ENCODE results near the gene LURAP1L.

LURAP1L gene

DNA sequence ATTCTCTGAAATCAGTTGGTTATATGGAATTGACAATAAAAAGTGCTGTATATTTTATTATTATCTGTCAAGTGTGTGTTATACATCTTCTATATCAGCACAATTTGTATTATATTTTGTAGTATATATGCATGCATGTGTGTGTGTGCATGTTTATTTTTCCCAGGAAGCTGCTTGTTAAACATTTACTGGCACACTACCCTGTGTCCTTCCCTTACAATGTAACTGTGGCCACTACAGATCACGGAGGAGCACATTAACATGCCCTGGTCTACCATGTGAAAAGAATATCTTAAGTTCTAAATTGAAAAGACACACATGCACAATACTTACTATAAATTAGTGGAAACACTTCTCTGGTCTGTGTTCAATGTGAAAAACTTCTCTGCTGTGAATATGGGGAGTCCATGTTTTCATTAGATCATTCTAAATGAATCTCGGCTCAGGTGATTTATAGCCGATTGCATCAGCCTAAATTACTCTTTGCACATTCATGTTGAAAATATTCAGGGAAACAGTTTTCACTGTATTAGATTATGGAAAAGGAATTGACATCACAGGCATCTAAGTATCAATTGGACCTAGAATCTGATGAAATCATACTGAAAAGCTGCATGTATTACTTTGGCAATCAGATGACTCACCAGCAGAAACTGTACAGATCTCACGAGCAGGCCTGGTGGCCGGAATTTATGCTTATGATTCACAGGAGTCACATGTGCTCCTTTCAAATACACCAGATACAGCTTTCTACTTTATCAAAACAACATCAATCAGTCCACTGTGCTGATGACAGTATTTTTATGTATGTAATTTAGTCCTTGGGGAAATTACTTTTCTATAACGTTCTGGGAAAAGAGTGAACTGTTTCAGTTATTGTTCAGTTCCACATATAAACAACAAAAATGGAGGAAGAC is 39.4 kb downstream of the LURAP1L start:
- Histone ChIP-seq H3K4me1 (ENCODE audit: insufficient read depth, low read length) (peaks cover 63% of the 10 kb centered on the region), H3K4me3 (ENCODE audit: low read depth in 1 of 2, low read length in 2 of 2) (no peak overlapping the region), H3K27me3 (ENCODE audit: control insufficient read depth in 1 of 2, insufficient read depth in 2 of 2, low read length in 2 of 2) (no peaks in the 10 kb centered on the region), H3K9me3 (ENCODE audit: low read length) (no peaks in the 10 kb centered on the region), H3K9ac (ENCODE audit: low read length) (peak overlapping the region; percentile 20), H3K36me3 (ENCODE audit: insufficient read depth, low read length) (no peaks in the 10 kb centered on the region), H3K27ac (ENCODE audit: low read depth, low read length) (peak overlapping the region; percentile 79)

DNA sequence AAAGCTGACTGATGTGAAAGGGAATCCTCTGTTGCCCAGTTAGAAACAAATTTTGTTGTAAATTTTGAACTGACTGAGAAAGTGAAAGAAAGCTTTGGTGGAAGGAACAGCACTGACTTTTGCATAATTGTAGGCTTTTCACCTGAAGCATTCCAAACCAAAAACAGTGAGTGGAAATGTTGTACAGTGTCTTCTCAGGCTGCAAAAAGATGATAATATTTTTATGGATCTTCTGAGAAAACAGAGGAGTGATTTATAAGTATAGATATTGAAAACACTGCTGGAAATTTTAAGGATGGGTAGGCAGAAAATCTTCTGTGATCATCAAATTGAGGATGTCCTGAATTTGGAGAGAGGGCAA is 40.0 kb downstream of the LURAP1L start:
- H3K4me3 ChIP-seq (ENCODE audit: low read depth in 1 of 2, low read length in 2 of 2), result no peak overlapping the region
- H3K27ac ChIP-seq (ENCODE audit: low read depth, low read length), result peak overlapping the region; percentile 79
- no peaks in the 10 kb centered on the region for H3K27me3 ChIP-seq (ENCODE audit: control insufficient read depth in 1 of 2, insufficient read depth in 2 of 2, low read length in 2 of 2)
- no peaks in the 10 kb centered on the region for H3K9me3 ChIP-seq (ENCODE audit: low read length)
- no peaks in the 10 kb centered on the region for H3K36me3 ChIP-seq (ENCODE audit: insufficient read depth, low read length)
- peak overlapping the region; percentile 20 for H3K9ac ChIP-seq (ENCODE audit: low read length)
- H3K4me1 ChIP-seq (ENCODE audit: insufficient read depth, low read length), result peaks cover 56% of the 10 kb centered on the region

GRCh38 chr9:12815888-12816287 is 41.1 kb downstream of the LURAP1L start:
- Histone ChIP-seq H3K4me1 (ENCODE audit: insufficient read depth, low read length) (peaks cover 51% of the 10 kb centered on the region), H3K4me3 (ENCODE audit: low read depth in 1 of 2, low read length in 2 of 2) (no peak overlapping the region), H3K9me3 (ENCODE audit: low read length) (no peaks in the 10 kb centered on the region), H3K27ac (ENCODE audit: low read depth, low read length) (peak overlapping the region; percentile 44), H3K27me3 (ENCODE audit: control insufficient read depth in 1 of 2, insufficient read depth in 2 of 2, low read length in 2 of 2) (no peaks in the 10 kb centered on the region), H3K9ac (ENCODE audit: low read length) (no peak overlapping the region), H3K36me3 (ENCODE audit: insufficient read depth, low read length) (no peaks in the 10 kb centered on the region)

GRCh38 chr9:12816656-12817101 is 41.9 kb downstream of the LURAP1L start:
- H3K4me3 ChIP-seq (ENCODE audit: low read depth in 1 of 2, low read length in 2 of 2), result no peak overlapping the region
- peaks cover 56% of the 10 kb centered on the region for H3K4me1 ChIP-seq (ENCODE audit: insufficient read depth, low read length)
- no peaks in the 10 kb centered on the region for H3K27me3 ChIP-seq (ENCODE audit: control insufficient read depth in 1 of 2, insufficient read depth in 2 of 2, low read length in 2 of 2)
- no peaks in the 10 kb centered on the region for H3K9me3 ChIP-seq (ENCODE audit: low read length)
- H3K9ac ChIP-seq (ENCODE audit: low read length), result no peak overlapping the region
- H3K36me3 ChIP-seq (ENCODE audit: insufficient read depth, low read length), result no peaks in the 10 kb centered on the region
- no peak overlapping the region for H3K27ac ChIP-seq (ENCODE audit: low read depth, low read length)

DNA sequence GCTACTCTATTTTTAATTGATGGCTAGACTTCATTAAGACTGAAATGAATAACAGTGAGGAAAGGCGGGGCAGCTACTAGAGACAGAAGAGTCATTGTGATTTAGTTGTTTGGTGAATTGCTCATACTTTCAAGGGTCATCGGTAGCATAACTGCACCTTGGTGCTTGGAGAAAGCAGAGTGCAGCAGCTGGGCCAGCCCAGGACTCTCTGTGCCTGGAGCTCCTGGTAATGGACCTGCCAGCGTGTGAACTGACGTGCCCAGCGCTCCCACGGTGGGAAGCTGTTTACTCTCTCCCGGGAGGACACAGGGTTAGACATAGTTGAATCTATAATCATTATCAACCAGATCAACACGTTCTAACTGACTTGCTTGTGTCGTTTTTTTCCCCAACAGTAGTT is 42.9 kb downstream of the LURAP1L start:
- peak overlapping the region; percentile 45 for H3K27ac ChIP-seq (ENCODE audit: low read depth, low read length)
- H3K4me1 ChIP-seq (ENCODE audit: insufficient read depth, low read length), result peaks cover 49% of the 10 kb centered on the region

DNA sequence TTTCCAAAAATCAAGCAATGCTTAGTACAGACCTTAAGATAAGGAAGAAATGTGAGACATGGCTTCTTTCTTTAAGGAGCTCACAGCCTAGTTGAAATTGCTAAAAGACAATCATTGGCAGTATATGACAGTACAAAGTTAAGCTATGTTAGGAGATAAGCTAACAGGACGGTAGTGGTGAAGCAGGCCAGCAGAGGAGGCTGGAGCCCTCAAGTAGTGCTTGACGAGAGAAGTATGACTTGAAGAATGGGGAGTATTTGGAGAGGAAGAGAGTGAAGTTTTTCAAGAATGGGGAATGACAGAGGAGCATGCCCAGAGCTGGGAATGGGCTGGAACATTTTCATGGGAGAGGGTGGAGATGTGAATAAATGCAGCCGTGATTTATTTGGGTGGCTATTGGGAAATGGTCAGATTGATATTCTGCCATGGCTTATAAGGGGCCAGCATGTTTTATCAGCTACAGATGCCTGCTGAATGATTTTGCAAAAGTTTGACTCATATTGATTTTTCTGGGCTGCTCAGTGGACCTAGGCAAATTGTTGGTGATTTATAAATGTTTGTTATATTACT is 43.7 kb downstream of the LURAP1L start:
- peaks cover 42% of the 10 kb centered on the region for H3K4me1 ChIP-seq (ENCODE audit: insufficient read depth, low read length)
- peak overlapping the region; percentile 10 for H3K27ac ChIP-seq (ENCODE audit: low read depth, low read length)
- no peak overlapping the region for H3K9ac ChIP-seq (ENCODE audit: low read length)
- H3K9me3 ChIP-seq (ENCODE audit: low read length), result no peaks in the 10 kb centered on the region
- H3K4me3 ChIP-seq (ENCODE audit: low read depth in 1 of 2, low read length in 2 of 2), result no peak overlapping the region
- no peaks in the 10 kb centered on the region for H3K36me3 ChIP-seq (ENCODE audit: insufficient read depth, low read length)
- no peaks in the 10 kb centered on the region for H3K27me3 ChIP-seq (ENCODE audit: control insufficient read depth in 1 of 2, insufficient read depth in 2 of 2, low read length in 2 of 2)

More for the DNA sequence above, 42.9 kb downstream of the LURAP1L start:
- Histone ChIP-seq H3K36me3 (ENCODE audit: insufficient read depth, low read length) (no peaks in the 10 kb centered on the region), H3K27me3 (ENCODE audit: control insufficient read depth in 1 of 2, insufficient read depth in 2 of 2, low read length in 2 of 2) (no peaks in the 10 kb centered on the region), H3K4me3 (ENCODE audit: low read depth in 1 of 2, low read length in 2 of 2) (no peak overlapping the region), H3K9me3 (ENCODE audit: low read length) (no peaks in the 10 kb centered on the region), H3K9ac (ENCODE audit: low read length) (no peak overlapping the region)

DNA sequence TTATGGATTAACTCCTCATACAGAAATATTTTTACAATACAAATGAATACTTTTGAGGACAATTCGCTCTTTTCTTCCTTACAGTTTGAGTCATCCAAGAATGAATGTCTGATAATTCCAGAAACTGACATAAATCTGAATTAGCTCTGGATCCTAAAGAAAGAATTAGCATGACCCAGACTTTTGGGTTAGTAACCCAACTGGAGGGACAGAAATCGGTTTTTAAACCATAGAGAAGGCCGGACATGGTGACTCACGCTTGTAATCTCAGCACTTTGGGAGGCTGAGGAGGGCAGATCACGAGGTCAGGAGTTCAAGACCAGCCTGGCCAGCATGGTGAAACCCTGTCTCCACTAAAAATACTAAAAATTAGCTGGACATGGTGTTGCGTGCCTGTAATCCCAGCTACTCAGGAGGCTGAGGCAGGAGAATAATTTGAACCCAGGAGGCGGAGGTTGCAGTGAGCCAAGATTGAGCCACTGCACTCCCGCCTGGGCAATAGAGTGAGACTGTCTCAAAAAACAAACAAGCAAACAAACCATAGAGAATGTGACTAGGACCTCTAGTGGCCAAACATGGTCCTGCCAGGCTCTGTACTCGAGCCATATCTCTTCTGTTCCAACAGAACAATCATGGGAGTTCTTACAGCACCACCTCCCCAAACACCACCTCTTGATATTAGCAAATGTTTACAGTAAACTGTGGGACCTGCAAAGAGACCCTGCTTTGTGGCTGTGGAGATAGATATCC is 44.8 kb downstream of the LURAP1L start:
- H3K9ac ChIP-seq (ENCODE audit: low read length), result no peak overlapping the region
- no peak overlapping the region for H3K4me3 ChIP-seq (ENCODE audit: low read depth in 1 of 2, low read length in 2 of 2)
- H3K27ac ChIP-seq (ENCODE audit: low read depth, low read length), result no peak overlapping the region
- peaks cover 32% of the 10 kb centered on the region for H3K4me1 ChIP-seq (ENCODE audit: insufficient read depth, low read length)
- H3K27me3 ChIP-seq (ENCODE audit: control insufficient read depth in 1 of 2, insufficient read depth in 2 of 2, low read length in 2 of 2), result no peaks in the 10 kb centered on the region
- no peaks in the 10 kb centered on the region for H3K9me3 ChIP-seq (ENCODE audit: low read length)
- H3K36me3 ChIP-seq (ENCODE audit: insufficient read depth, low read length), result no peaks in the 10 kb centered on the region

GRCh38 chr9:12822111-12822510 is 47.3 kb downstream of the LURAP1L start:
- Histone ChIP-seq H3K27me3 (ENCODE audit: control insufficient read depth in 1 of 2, insufficient read depth in 2 of 2, low read length in 2 of 2) (no peaks in the 10 kb centered on the region), H3K36me3 (ENCODE audit: insufficient read depth, low read length) (no peaks in the 10 kb centered on the region), H3K9ac (ENCODE audit: low read length) (no peak overlapping the region), H3K4me1 (ENCODE audit: insufficient read depth, low read length) (peaks cover 28% of the 10 kb centered on the region), H3K4me3 (ENCODE audit: low read depth in 1 of 2, low read length in 2 of 2) (no peak overlapping the region), H3K27ac (ENCODE audit: low read depth, low read length) (no peak overlapping the region), H3K9me3 (ENCODE audit: low read length) (no peaks in the 10 kb centered on the region)

- Histone ChIP-seq H3K27ac (ENCODE audit: low read depth, low read length) (no peak overlapping the region), H3K4me3 (ENCODE audit: low read depth in 1 of 2, low read length in 2 of 2) (no peak overlapping the region), H3K9ac (ENCODE audit: low read length) (no peak overlapping the region), H3K4me1 (ENCODE audit: insufficient read depth, low read length) (peaks cover 20% of the 10 kb centered on the region), H3K27me3 (ENCODE audit: control insufficient read depth in 1 of 2, insufficient read depth in 2 of 2, low read length in 2 of 2) (no peaks in the 10 kb centered on the region), H3K36me3 (ENCODE audit: insufficient read depth, low read length) (no peaks in the 10 kb centered on the region), H3K9me3 (ENCODE audit: low read length) (no peaks in the 10 kb centered on the region)
Observed at GRCh38 chr9:12826924-12827565, 52.2 kb downstream of the LURAP1L start.

GRCh38 chr9:12833701-12834100 is 58.9 kb downstream of the LURAP1L start:
- no peak overlapping the region for H3K4me3 ChIP-seq (ENCODE audit: low read depth in 1 of 2, low read length in 2 of 2)
- H3K9me3 ChIP-seq (ENCODE audit: low read length), result no peaks in the 10 kb centered on the region
- H3K27me3 ChIP-seq (ENCODE audit: control insufficient read depth in 1 of 2, insufficient read depth in 2 of 2, low read length in 2 of 2), result no peaks in the 10 kb centered on the region
- H3K9ac ChIP-seq (ENCODE audit: low read length), result no peak overlapping the region
- H3K27ac ChIP-seq (ENCODE audit: low read depth, low read length), result no peak overlapping the region
- H3K36me3 ChIP-seq (ENCODE audit: insufficient read depth, low read length), result no peaks in the 10 kb centered on the region
- H3K4me1 ChIP-seq (ENCODE audit: insufficient read depth, low read length), result peaks cover under 1% of the 10 kb centered on the region

GRCh38 chr9:12838546-12838945 is 63.7 kb downstream of the LURAP1L start:
- Histone ChIP-seq H3K27ac (ENCODE audit: low read depth, low read length) (no peak overlapping the region), H3K36me3 (ENCODE audit: insufficient read depth, low read length) (no peaks in the 10 kb centered on the region), H3K9me3 (ENCODE audit: low read length) (no peaks in the 10 kb centered on the region), H3K4me1 (ENCODE audit: insufficient read depth, low read length) (no peaks in the 10 kb centered on the region), H3K27me3 (ENCODE audit: control insufficient read depth in 1 of 2, insufficient read depth in 2 of 2, low read length in 2 of 2) (no peaks in the 10 kb centered on the region), H3K4me3 (ENCODE audit: low read depth in 1 of 2, low read length in 2 of 2) (no peak overlapping the region), H3K9ac (ENCODE audit: low read length) (no peak overlapping the region)

All from muscle layer of colon (tissue), 2 donors.